Measurements from ENCODE around the gene FGFR2.
"Not testable (repeated sequence)": the region's sequence is repeated elsewhere in the genome, so short reads cannot be mapped to it uniquely, and the experiment has no call there.

Gene FGFR2

DNA sequence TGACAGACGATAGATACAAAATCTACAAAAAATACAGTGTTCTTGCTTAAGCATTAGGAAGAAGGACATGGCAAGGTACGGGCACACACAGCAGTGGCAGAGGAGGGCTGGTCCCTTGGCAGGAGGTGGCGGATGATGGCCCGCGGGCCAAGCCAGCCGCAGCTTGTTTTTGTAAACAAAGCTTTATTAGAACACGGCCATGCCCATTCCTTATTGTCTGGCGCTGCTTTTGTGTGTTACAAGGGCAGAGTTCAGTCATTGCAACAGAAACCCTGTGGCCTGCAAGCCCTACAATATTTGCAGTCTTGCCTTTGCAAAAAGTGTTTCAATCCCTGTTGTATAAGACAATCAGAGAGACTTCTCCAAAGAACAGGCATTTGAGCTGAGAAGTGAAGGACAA is 30.7 kb downstream of the FGFR2 start:
- DNase-seq (ENCODE audit: extremely low spot score), result no peak
- POLR2A ChIA-PET, result no interaction called here
- CTCF ChIA-PET, result no interaction called here
- TF ChIP-seq, protein P1, sequence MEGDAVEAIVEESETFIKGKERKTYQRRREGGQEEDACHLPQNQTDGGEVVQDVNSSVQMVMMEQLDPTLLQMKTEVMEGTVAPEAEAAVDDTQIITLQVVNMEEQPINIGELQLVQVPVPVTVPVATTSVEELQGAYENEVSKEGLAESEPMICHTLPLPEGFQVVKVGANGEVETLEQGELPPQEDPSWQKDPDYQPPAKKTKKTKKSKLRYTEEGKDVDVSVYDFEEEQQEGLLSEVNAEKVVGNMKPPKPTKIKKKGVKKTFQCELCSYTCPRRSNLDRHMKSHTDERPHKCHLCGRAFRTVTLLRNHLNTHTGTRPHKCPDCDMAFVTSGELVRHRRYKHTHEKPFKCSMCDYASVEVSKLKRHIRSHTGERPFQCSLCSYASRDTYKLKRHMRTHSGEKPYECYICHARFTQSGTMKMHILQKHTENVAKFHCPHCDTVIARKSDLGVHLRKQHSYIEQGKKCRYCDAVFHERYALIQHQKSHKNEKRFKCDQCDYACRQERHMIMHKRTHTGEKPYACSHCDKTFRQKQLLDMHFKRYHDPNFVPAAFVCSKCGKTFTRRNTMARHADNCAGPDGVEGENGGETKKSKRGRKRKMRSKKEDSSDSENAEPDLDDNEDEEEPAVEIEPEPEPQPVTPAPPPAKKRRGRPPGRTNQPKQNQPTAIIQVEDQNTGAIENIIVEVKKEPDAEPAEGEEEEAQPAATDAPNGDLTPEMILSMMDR (IDR thresholded peaks at IDR 0.05; ENCODE audit: control extremely low read depth, extremely low read depth, low read depth, missing control alignments), result no peak

DNA sequence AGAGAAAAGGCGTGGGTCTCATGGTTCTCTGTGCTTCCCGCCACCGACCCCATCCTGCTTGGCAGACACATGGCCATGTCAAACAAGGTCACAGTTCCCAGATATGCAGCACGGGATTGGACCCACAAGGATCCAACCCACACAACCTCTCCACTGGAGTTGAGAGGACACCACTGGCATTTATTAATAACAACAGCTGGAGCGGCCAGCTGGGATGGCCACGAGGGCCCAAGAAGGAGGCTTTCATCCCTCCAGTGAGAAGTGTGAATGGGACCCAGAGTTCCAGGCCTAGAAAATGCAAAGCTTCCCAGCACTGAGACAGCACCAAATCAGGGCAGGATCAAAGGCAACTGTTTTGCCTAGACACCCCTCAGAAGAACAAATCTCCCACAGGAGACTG is 31.5 kb downstream of the FGFR2 start:
- no peak for DNase-seq (ENCODE audit: extremely low spot score)
- CTCF ChIA-PET, result interaction anchor here (1.3 kb wide), 1 partner anchor 13 kb away, joined by 6 read pairs; no protein-coding TSS in a partner anchor
- TF ChIP-seq, protein P1 (IDR thresholded peaks at IDR 0.05; ENCODE audit: control extremely low read depth, extremely low read depth, low read depth, missing control alignments), result no peak
- POLR2A ChIA-PET, result no interaction called here

DNA sequence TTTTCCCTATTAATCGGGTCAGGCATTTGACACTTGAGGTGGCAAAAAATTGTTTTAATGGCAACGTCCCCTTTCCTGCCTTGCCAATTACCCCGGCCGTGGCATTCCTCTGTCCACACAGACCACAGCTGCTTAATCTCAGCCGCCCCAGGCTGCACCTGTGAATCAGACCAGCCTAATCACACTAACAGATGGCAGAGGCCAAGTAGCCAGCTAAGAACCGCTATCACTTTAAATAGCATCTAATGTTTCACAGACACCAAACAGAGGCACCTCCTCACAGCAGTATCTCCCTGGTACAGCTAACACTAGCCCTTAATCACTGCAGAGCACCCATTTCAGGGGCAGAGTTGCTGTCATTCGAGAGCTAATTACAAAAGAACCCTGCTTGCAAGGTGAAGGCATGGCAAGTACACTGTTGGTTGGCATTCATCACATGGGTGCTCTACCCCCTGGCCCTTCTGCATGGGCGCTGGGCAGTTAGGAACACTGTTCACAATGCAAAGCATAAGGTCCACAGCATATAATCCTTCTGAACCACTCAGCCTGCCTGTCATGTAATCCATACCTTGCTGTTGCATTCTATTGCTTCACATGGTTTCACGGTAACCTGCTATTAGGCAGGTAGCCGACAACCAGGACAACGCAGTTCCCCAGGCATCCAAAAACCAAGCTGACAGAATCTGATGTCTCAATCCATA is 38.8 kb downstream of the FGFR2 start:
- TF ChIP-seq, protein P1 (IDR thresholded peaks at IDR 0.05; ENCODE audit: control extremely low read depth, extremely low read depth, low read depth, missing control alignments), result no peak
- no peak for DNase-seq (ENCODE audit: extremely low spot score)
- CTCF ChIA-PET, result no interaction called here
- POLR2A ChIA-PET, result no interaction called here

DNA sequence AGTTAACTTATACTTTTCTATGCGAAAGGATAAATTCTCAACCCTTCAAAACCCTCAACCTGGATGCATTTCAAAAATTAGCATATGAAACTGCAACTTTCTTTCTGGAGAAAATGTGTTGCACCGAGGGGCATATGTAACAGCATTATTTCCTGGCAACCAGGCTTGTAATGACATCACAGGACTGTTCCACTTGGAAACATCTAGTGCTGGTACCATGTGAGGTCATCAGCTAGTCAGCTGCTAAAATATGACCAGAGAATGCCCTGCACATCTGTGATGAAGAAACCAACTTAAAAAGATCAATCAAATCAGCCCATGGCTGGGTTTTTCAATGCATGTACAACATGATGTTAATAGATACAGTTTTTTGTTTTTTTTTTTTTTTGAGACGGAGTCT is 40.0 kb downstream of the FGFR2 start:
- TF ChIP-seq, protein P1 (IDR thresholded peaks at IDR 0.05; ENCODE audit: control extremely low read depth, extremely low read depth, low read depth, missing control alignments), result no peak

DNA sequence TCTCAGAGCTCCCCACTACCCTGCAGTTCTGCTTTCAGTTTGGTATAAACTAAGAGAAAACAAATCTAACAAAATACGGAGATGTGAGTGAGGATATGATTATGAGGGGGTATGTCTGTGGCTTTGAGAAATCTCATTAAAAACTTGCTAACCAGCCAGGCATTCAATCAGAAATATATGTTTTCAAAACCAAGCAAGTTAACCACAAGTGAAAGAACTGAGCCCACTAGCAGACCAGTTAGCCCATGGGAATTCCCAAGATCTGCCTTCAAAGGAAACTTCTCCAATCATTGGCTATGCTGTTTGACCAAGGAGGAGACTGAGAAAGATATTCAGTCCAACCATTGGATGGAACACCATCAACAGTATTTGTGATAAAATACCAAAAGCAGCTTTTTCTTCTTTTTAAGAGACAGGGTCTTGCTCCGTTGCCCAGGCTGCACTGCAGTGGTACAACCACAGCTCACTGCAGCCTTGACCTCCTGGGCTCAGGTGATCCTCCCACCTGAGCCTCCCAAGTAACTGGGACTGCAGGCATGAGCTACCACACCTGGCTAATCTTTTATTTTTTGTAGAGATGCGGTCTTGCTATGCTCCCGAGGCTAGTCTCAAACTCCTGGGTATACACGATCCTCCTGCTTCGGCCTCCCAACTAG is 41.2 kb downstream of the FGFR2 start:
- TF ChIP-seq, protein P1 (IDR thresholded peaks at IDR 0.05; ENCODE audit: control extremely low read depth, extremely low read depth, low read depth, missing control alignments), result no peak
- CTCF ChIA-PET, result interaction anchor here (1.2 kb wide), 1 partner anchor 608 kb away, joined by 3 read pairs; no protein-coding TSS in a partner anchor
- no peak for DNase-seq (ENCODE audit: extremely low spot score)
- POLR2A ChIA-PET, result no interaction called here

More for the DNA sequence above, 40.0 kb downstream of the FGFR2 start:
- ChIA-PET CTCF (no interaction called here), POLR2A (no interaction called here)
- no peak for DNase-seq (ENCODE audit: extremely low spot score)

DNA sequence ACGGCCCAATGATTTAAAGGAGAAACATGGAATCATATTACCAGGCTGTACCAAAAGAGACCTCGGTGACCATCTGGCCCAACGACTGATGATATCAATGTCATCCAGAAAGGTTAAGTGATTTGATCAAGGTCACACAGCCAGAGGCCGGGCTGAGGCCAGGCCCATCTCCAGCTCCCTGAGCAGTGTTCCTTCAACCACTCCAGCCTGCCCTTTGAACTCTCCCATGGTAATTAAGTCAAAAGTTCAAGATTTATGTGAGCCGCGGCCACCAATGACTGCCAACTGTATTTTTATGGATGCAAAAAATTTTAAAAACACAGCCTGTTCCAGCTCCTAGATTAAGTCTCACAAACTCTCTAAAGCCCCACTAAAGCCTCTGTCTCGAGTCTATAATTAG is 41.8 kb downstream of the FGFR2 start:
- no peak for DNase-seq (ENCODE audit: extremely low spot score)
- POLR2A ChIA-PET, result no interaction called here
- TF ChIP-seq, protein P1 (IDR thresholded peaks at IDR 0.05; ENCODE audit: control extremely low read depth, extremely low read depth, low read depth, missing control alignments), result no peak
- CTCF ChIA-PET, result interaction anchor here (1.2 kb wide), 1 partner anchor 607 kb away, joined by 3 read pairs; no protein-coding TSS in a partner anchor

DNA sequence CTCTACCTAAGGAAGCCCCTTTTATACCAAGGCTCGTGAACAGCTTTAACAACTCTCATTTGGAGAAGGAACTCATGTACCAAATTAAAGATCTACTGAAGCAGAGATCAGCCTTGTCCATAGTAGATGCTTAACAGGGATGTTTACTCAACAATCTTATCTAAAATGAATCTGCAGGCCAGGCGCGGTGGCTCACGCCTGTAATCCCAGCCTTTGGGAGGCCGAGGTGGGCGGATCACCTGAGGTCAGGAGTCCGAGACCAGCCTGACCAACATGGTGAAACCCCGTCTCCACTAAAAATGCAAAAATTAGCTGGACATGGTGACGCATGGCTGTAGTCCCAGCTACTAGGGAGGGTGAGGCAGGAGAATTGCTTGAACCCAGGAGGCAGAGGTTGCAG is 43.3 kb downstream of the FGFR2 start:
- CTCF ChIA-PET, result interaction anchor here (0.8 kb wide), 1 partner anchor 599 kb away, joined by 3 read pairs; no protein-coding TSS in a partner anchor
- DNase-seq (ENCODE audit: extremely low spot score); POLR2A ChIA-PET: not testable (repeated sequence)
